Panc1 (cell line): ENCODE results near the gene BRAF.
"Not testable (repeated sequence)": the region's sequence is repeated elsewhere in the genome, so short reads cannot be mapped to it uniquely, and the experiment has no call there.

Experiments used
- POLR2AphosphoS5 ChIP-seq: IDR thresholded peaks from 2 replicates; pipeline ENCODE4 v1.6.1; 2012; ENCODE audit warnings: mild to moderate bottlenecking, low read depth, low read length, moderate library complexity
- SIN3A ChIP-seq: IDR thresholded peaks from 2 replicates; pipeline ENCODE4 v1.6.1; 2012; ENCODE audit warnings: low read depth, mild to moderate bottlenecking, low read length, moderate library complexity, borderline replicate concordance; ENCODE audit not compliant: insufficient read depth
- TF ChIP-seq, protein P1 (sequence below), 2 experiments: IDR thresholded peaks; 2 replicates each; pipeline ENCODE4 v1.6.1; 2011 to 2012; ENCODE audit warnings: low read depth in 2 of 2, control low read depth in 1 of 2, low read length in 1 of 2, mild to moderate bottlenecking in 1 of 2, moderate library complexity in 1 of 2; ENCODE audit not compliant: insufficient read depth in 1 of 2
- TF ChIP-seq, protein P2 (sequence below): fragments of 450-650 bp; IDR thresholded peaks from 2 replicates; pipeline ENCODE4 v1.5.1; 2017; ENCODE audit warnings: mild to moderate bottlenecking

DNA sequence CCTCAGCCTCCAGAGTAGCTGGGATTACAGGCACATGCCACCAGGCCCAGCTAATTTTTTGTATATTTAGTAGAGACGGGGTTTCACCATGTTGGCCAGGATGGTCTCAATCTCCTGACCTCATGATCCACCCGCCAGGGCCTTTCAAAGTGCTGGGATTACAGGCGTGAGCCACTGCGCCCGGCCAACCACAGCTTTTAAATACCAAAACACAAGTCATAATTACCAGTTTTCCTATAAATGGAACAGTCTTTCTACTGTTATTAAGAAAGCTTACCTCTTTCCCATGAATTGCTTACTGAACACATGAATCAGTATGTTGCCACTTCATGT, 11.2 kb downstream of the BRAF start:
- TF ChIP-seq, protein P1, sequence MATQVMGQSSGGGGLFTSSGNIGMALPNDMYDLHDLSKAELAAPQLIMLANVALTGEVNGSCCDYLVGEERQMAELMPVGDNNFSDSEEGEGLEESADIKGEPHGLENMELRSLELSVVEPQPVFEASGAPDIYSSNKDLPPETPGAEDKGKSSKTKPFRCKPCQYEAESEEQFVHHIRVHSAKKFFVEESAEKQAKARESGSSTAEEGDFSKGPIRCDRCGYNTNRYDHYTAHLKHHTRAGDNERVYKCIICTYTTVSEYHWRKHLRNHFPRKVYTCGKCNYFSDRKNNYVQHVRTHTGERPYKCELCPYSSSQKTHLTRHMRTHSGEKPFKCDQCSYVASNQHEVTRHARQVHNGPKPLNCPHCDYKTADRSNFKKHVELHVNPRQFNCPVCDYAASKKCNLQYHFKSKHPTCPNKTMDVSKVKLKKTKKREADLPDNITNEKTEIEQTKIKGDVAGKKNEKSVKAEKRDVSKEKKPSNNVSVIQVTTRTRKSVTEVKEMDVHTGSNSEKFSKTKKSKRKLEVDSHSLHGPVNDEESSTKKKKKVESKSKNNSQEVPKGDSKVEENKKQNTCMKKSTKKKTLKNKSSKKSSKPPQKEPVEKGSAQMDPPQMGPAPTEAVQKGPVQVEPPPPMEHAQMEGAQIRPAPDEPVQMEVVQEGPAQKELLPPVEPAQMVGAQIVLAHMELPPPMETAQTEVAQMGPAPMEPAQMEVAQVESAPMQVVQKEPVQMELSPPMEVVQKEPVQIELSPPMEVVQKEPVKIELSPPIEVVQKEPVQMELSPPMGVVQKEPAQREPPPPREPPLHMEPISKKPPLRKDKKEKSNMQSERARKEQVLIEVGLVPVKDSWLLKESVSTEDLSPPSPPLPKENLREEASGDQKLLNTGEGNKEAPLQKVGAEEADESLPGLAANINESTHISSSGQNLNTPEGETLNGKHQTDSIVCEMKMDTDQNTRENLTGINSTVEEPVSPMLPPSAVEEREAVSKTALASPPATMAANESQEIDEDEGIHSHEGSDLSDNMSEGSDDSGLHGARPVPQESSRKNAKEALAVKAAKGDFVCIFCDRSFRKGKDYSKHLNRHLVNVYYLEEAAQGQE (IDR thresholded peaks at IDR 0.05; ENCODE audit: insufficient read depth in 1 of 2, low read depth in 2 of 2, low read length in 1 of 2): not testable (repeated sequence)
- TF ChIP-seq, protein P2, sequence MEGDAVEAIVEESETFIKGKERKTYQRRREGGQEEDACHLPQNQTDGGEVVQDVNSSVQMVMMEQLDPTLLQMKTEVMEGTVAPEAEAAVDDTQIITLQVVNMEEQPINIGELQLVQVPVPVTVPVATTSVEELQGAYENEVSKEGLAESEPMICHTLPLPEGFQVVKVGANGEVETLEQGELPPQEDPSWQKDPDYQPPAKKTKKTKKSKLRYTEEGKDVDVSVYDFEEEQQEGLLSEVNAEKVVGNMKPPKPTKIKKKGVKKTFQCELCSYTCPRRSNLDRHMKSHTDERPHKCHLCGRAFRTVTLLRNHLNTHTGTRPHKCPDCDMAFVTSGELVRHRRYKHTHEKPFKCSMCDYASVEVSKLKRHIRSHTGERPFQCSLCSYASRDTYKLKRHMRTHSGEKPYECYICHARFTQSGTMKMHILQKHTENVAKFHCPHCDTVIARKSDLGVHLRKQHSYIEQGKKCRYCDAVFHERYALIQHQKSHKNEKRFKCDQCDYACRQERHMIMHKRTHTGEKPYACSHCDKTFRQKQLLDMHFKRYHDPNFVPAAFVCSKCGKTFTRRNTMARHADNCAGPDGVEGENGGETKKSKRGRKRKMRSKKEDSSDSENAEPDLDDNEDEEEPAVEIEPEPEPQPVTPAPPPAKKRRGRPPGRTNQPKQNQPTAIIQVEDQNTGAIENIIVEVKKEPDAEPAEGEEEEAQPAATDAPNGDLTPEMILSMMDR: not testable (repeated sequence)
- not testable (repeated sequence) for TF ChIP-seq POLR2AphosphoS5, SIN3A
